ENCODE results near the gene WDPCP. TPM values are rescaled to one million over a fixed set of nuclear protein-coding genes. Genes with fewer than 3 reads are reported as not detected.
"Not testable (repeated sequence)": the region's sequence is repeated elsewhere in the genome, so short reads cannot be mapped to it uniquely, and the experiment has no call there.

The WDPCP gene
- total RNA-seq, 1 donor from 2014 or later, result 26.9 TPM

DNA sequence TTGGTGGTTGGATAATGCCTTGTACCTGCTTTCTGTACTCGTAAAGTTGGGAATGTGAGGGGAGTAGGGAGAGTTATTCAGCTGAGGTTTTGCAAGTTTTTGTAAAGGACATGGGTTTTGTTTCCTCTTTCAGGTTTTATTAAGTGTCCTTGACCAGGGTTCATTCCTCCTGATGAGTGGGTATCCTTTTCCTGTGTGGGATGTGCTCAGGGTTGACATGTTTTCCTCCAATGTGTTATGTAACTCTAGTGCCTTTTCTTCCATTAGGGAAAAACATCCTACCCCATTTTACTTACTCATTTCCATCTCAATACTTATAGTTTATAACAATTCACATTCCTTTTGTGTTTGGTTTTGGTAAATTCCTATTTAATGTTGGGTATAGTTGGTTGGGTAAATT, 489.2 kb downstream of the WDPCP start:
- no peak for DNase-seq

DNA sequence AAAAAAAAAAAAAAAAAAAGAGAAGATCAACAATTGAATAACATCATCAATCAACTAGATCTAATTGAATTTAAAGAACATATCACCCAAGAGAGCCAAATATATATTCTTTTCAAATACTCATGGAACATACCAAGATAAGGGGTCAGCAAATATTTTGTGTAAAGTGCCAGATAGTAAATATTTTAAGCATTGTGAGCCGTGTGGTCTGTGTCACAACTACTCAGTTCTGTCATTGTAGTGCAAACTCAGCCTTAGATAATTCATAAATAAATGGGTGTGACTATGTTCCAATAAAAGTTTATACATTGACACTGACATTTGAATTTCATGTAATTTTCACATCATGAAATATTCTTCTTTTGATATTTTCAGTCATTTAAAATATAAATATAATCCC, 491.8 kb downstream of the WDPCP start:
- no peak for DNase-seq

DNA sequence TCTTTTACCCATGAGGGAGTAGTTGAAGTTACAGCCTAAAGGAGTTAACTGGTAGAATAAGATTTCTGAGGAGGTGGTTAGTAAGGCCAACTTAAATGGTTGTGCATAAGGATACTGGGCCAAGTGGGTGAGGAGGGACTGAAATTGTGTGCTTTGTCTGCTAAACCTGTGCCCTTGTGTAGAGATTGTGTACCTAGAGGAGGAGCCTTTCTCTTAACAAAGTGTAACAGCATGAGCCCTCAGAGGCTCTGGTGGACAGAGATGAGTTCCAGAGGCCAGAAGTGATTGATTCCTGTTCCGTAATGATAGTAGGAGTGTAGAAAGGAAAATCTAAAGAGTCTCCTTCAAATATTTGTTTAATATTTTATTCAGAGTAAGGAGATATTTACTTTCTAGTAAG, 494.8 kb downstream of the WDPCP start:
- no peak for DNase-seq

DNA sequence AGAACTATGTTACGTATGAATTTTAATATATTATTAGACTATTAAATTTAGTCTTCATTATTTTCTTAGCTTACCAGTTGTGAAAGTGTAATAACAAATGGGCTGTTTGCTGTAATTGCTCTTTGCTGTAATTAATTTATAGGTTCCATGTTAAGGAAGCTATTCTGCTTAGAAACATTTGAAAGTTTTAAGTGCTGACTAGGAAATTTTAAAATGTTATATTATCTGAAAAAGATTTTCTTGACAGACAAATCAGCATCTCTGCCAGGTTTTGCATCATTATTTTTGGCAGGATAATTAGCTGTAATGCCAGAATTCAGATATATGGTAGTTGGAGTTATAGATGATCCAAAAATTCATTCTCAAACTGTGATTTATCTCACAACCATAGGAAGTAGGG, 495.4 kb downstream of the WDPCP start:
- DNase-seq, result no peak

DNA sequence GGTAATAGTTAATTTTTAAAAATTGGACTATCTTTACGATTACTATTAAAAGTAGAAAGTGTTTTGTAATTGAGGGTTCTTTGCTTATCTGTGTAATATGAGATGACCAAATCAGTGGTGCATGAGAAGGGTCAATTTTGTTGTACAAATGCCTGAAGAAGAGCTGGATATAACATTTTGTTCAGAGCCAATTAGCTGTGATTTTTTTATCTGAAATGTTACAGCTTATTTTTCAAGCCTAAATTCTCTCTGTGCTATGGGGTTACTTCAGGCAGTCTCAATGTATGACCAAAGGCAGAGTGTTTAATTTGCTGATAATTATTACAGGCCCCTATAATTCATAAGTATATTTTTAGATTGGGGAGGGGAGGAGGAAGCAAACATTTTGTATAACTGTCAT, 495.9 kb downstream of the WDPCP start:
- DNase-seq, result no peak

DNA sequence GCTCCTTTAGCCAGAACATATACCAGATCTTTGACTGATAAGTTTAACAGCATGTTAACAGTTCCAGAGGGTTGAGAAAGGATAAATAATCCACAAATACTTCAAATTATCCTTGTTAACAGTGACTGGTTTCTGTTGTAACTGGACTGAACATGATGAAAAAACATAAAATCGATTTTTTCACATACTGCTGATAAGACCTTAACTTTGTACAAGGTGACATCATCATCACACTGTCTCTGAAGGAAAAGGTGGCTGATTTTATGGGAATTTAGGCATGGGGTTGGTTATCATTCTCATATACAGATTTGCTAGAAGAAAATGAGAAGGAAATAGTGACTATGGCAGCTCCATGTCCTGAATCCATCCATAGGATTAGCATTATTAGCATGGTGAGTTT, 501.6 kb downstream of the WDPCP start:
- DNase-seq, result no peak

DNA sequence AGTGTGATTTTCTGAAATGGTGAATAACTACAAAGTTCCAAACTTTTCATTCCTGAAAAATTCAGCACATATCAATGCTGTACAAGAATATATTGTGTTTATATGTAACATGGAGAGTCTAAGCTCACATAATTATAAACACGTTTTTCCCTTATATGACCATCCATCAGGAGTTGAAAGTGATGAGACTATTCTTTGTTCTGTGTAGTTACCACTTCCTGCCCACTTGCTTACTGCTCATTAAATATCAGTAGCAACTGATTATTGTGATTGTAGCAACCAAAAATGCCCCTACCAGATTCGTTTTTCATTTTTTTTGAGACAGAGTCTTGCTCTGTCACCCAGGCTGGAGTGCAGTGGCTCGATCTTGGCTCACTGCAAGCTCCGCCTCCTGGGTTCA, 506.9 kb downstream of the WDPCP start:
- DNase-seq, result no peak

DNA sequence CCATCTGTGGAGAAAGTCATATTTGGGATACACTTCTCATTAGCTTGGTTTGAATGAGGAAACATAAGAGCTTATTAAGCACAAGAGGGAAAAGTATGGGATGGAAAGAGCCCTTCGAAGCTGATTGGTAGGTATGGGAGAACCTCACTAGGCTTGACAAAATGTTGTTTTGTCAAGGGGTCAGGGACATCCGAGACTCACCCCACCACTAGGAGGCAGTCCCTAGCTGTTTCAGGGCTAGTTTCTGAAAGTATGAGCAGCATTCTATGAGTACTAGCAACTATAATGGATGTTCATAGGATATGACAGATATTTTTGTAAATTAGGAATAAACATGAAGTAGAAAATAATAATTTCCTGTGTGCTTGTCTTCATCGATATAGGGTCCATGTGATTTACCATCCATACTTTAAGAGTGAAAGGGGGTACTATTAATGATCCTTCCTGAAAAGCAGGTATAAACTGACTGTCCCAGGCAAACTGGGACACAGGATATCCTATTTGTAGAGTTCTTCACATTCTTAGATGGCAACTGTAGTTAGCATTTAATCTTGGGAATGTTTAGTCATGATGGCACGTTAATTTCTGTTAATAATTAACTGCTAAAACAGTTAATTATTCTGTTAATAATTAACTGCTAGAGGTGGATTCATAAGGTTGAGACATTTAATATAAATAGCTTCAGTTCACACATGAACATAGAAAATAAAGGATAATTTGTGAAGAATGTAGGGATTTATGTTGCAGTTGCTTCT, 509.2 kb downstream of the WDPCP start:
- DNase-seq, result no peak

DNA sequence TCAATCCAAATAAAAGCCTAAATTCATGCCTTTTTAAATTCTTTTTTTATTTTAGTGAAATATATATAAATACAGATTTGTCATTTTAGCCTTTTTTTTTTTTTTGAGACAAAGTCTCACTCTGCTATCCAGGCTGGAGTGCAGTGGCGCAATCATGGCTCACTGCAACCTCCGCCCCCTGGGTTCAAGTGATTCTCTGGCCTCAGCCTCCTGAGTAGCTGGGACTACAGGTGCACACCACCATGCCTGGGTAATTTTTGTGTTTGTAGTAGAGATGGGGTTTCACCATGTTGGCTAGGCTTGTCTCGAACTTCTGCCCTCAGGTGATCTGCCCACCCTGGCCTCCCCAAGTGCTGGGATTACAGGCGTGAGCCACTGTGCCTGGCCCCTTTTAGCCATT, 513.9 kb downstream of the WDPCP start:
- DNase-seq, result not testable (repeated sequence)

DNA sequence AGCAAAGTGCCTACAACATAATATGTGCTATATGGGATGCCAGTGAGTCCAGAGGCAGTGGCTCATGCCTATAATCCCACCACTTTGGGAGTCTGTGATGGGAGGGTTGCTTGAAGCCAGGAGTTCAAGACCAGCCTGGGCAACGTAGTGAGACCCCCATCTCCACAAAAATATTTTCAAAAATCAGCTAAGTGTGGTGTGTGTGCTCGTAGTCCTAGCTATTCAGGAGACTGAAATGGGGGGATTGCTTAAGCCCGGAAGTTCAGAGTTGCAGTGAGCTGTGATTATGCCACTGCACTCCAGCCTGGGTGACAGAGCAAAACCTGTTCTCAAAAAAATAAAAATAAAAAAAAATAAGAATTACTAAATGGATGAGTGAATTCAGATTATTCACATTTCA, 514.3 kb downstream of the WDPCP start:
- DNase-seq, result no peak

DNA sequence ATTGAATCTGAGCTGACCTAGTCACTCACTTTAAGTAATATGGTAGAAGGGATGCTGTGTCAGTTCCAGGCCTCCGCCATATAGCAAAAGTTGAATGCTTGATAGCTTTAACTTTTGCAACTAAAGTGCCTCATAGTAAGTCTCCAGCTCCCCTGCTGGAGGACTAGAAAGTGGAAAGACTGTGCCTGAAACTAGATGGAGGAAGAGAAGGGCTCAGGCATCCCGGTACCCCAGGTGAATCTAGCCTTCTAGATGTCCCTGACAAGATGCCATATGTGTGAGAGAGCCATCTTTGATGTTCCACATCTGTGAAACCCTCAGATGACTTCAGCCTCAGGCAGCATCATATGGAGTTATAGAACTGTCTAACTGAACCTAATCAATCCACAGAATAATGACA, 516.6 kb downstream of the WDPCP start:
- no peak for DNase-seq

Small RNA genes lying within 50 kb of the gene (small RNA-seq; reads per million reads assigned to genes)
- not detected for gene RF00017 (ENCODE audit: low replicate concordance)

Other genes with a start within 250 kb of the WDPCP start
- gene MDH1, start 486 bp upstream of the WDPCP start, total RNA-seq, result 208 TPM

Measured in tongue (tissue), 3 donors.